Measurements from ENCODE around the gene PRKD2.

PRKD2 gene

GRCh38 chr19:46698395-46699321 is 18.3 kb downstream of the PRKD2 start:
- no peak for DNase-seq

- peak; percentile 11 to 37 for DNase-seq
Observed at GRCh38 chr19:46697204-46697960, 19.5 kb downstream of the PRKD2 start.

GRCh38 chr19:46696866-46697203 is 20.1 kb downstream of the PRKD2 start:
- no peak for DNase-seq

GRCh38 chr19:46696052-46696451 is 20.9 kb downstream of the PRKD2 start:
- DNase-seq: no peak

GRCh38 chr19:46693760-46694159 is 23.2 kb downstream of the PRKD2 start:
- DNase-seq: no peak

DNA sequence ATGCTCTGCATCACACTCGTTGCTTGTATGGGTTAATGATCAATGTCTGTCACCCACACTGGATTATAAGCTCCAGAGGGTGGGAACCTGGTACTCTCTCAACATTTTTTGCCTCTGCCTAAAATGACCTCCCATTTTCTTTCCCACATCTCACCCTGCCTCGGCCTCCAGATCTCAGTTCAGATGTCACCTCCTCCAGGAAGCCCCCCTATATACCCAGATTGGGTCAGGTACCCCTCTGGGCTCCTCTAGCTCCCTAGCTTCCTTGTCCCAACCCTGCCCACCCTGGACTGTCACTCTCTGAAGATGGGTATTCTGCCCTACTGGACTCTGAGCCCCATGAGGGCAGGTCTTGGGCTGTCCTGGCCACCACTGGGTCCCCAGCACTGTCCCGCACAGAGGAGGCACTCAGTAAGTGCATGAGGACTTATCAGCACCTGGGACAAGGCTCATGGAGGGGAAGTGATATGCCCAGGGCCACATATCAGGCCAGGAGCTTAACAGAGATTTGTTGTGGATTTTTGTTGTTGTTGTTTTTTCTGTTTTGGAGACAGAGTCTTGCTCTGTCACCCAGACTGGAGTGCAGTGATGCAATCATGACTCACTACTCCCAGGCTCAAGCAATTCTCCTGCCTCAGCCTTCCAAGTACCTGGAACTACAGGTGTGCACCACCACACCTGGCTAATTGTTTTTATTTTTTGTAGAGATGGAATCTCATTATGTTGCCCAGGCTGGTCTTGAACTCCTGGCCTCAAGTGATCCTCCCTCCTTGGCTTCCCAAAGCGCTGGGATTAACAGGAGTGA is 23.8 kb downstream of the PRKD2 start:
- DNase-seq: no peak

DNA sequence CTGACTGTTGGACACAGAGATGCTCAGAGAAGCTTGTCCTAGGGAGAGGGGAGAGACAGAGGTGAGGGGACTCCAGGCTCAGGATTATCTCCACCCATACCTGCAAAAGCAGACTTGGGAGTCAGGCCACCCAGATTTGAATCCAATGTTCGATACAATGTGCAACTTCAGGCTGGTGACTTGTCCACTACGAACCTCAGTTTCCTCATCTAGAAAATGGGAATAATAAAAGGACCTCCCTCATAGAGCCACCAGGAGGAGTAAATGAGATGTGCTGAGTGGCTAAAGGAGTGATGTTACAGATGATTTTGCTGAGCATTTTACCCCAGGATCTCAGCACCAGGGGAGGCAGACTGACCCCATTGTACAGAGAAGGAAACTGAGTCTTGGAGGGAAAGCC is 25.0 kb downstream of the PRKD2 start:
- DNase-seq: no peak

DNA sequence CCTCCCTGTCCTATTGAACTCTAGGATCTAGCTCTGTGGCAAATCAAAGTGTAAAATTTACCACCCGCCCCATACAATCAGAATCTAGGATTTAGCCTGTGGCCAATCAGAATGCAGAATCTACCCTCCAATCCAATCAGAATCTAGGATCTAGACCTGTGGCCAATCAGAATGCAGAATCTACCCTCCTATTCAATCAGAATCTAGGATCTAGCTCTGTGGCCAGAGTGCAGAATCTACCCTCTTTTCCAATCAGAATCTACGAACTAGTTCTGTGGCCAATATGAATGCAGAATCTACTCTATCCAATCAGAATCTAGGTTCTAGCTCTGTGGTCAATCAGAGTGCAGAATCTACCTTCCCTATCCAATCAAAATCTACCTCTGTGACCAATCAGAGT is 25.8 kb downstream of the PRKD2 start:
- DNase-seq: no peak

GRCh38 chr19:46689358-46689757 is 27.6 kb downstream of the PRKD2 start:
- DNase-seq: no peak

DNA sequence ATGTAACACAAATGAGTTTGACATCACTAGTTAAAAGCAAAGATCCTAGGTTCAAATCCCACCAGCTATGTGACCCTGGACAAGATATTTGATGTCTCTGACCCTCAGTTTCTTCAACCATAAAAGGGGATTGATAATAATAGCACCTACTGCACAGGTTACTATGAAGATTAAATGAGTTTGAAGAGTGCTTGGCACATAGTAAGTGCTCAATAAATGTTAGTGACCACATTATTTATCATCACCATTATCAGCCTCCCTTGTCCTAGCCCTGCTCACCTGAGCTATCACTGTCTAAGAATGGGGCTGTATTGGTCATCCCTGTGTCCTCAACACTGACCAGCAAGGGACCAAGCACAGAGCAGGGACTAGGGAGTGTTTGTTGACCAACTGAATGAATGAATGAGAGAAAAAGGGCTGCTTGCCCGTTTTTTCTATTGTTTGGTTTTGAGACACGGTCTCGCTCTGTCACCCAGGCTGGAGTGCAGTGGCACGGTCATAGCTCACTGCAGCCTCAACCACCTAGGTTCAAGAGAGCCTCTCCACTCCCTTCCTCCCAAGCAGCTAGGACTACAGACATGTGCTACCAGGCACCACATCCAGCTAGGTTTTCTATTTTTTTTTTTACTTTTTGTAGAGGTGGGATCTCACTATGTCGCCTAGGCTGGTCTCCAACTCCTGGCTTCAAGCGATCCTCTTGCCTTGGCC is 29.3 kb downstream of the PRKD2 start:
- DNase-seq: no peak

DNA sequence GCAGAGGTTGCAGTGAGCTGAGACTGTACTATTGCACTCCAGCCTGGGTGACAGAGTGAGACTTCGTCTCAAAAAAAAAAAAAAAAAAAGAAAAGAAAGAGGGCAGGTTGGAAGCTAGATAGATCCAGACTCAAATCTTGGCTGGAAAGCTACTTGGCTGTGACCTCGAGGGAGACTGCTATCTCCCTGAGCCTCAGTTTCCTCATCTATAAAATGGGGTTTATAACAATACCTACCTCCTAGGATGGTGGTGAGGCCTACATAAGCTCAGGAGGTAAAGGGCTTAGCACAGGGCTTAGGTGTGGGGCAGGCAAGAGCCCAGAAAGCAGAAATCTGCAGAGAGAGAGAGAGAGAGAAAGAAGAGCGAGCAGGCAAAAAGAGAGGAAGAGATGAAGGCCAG is 31.7 kb downstream of the PRKD2 start:
- DNase-seq: no peak

DNA sequence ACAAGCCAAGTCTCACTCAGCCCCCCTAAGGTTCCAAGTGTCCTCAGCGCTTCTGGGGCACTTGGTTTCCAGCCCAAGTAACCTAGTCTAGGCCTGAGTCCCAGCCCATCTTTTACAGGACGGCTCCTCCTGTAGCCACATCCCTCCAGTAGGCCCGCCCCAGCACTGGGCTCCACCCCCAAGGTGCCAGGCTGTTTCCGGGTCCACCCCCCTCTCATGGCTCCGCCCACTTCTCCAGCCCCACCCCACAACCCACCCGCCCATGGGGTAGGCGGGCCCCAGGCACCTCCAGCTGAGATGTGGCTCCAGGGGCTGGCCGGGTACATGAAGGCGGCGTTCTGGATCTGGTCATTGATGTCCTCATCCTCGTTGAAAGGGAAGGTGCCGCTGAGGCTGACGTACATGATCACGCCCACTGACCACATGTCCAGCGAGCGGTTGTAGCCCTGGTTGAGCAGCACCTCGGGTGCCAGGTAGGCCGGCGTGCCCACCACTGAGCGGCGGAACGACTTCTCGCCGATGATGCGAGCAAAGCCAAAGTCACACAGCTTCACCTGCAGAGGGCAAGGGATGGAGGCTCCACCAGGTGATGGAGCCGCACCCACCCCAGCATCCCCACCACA is 38.7 kb downstream of the PRKD2 start:
- DNase-seq: peak; percentile 68 to 69

- DNase-seq: no peak
Observed at GRCh38 chr19:46674416-46675178, 42.3 kb downstream of the PRKD2 start.

DNA sequence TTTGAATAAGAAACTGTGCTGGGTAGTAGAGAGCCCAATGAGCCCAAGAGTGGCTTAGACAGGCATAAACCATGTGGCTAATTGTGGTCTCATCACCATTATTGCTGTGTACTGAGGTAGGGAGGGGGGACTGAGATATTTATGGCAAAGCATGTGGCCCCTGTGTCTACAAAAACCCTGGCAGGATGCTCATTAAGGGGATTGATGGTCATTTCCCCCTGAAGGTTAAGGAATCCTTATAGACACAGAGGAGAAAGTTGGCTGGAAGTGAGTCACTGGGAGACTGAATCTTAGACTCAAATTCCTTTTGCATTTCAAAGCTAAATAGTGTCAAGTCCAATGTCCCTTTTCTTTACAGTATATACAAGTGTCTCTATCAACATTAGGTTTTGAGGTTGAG is 46.1 kb downstream of the PRKD2 start:
- DNase-seq: no peak

GRCh38 chr19:46668662-46669061 is 48.3 kb downstream of the PRKD2 start:
- DNase-seq: no peak

GRCh38 chr19:46665072-46665471 is 51.8 kb downstream of the PRKD2 start:
- no peak for DNase-seq

DNA sequence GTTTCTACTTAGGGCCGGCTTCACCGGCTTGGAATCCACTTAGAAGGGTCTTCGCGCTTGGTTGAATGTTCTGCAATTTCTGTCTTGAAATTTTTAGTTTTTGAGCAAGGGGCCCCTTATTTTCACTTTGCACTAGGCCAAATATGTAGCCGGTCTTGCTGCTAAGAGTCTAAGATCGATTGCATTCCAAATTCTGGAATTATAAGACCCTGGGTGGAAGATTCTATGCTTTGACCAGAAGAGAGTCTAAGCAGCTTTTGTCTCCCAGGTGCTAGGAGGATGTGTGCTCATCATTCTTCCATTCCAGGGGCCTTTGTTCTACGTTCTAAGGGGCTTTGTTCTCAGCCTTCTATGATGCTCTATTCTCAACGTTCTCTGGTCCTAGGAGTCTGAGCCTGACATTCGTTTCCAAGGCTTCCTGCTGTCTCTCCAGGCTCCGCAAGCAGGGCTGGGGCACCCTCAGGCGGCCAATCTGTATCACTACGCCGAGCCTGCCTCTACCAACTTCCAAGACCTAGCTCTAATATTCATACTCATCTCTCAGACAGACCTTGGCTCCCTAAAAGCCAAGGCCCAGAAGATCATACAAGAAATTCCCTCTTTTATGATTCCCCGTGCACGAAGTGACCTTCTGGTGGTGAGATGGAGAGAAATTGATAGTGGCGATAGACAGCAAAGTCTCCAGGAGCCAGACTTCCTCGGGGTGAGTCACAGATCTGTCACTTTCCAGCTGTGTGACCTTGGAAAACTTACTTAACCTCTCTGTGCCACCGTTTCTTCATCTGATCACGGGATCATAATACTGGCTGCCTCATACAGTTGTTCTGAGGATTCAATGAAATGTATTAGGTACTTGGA is 55.0 kb downstream of the PRKD2 start:
- DNase-seq: peak; percentile 79 to 83

GRCh38 chr19:46661020-46661731 is 55.7 kb downstream of the PRKD2 start, which contains the start of gene DACT3:
DACT3 (minus strand) TSS chr19:46661182; CDS start chr19:46661064, 118 bp downstream.
- DNase-seq: peak; percentile 100

GRCh38 chr19:46660551-46661019 is 56.3 kb downstream of the PRKD2 start:
- peak in 1 of 2 donors; percentile 9 for DNase-seq

Measured in CD4-positive, alpha-beta T cell treated with Interleukin-1 beta for 1 hour (primary cell).